Stimulated activated CD4-positive, alpha-beta T cell treated with anti-CD3 and anti-CD28 coated beads, Interleukin-1b, Interleukin-23, amount 100 ng/mL, for 24 hours (primary cell): Measurements from ENCODE around the gene HYPK.
"Not testable (repeated sequence)": the region's sequence is repeated elsewhere in the genome, so short reads cannot be mapped to it uniquely, and the experiment has no call there.

ENCODE experiments used
- DNase-seq, 4 experiments: peaks; one replicate each; pipeline ENCODE4 v3.0.0-alpha.2; 2020; ENCODE audit warnings: low read depth in 4 of 4, low spot score in 1 of 4

HYPK gene

GRCh38 chr15:43832485-43832884 lies 32.1 kb downstream of the HYPK start:
- DNase-seq, result not testable (repeated sequence)

GRCh38 chr15:43845421-43845820 lies 45.0 kb downstream of the HYPK start:
- no peak for DNase-seq

DNA sequence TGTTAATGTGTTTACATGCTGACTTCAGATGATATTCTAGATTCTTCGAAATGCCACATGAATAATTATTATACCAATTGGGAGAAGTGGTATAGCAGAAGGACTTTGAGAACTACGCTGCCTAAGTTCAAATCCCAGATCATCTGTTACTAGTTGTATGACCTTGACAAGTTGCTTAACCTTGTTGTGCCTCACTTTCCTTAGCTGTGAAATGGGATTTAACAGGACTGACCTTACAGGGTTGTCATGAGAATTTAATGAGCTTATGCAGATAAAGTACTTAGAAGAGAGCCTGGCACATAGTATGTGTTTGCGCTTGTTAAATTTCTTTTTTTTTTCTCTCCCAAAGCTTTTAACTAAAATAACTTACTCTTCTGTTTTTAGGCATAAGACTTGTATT lies 50.9 kb downstream of the HYPK start:
- no peak for DNase-seq

- no peak for DNase-seq
Measured at GRCh38 chr15:43852607-43853006, 52.2 kb downstream of the HYPK start.
